RWPE2 (cell line): Measurements from ENCODE around the gene GEN1.

ENCODE experiments used
- ATAC-seq: fragments of 200-7000 bp; cut with Tn5 transposase; 3 replicates; pipeline ENCODE4 v1.9.1; 2021; ENCODE audit warnings: low read depth
- DNase-seq: peaks from one replicate; pipeline ENCODE4 v3.0.0-alpha.2; 2020; ENCODE audit warnings: low spot score
- H3K27ac ChIP-seq: fragments of 450-650 bp; 2 replicates; pipeline ENCODE4 v1.5.1; 2017; ENCODE audit warnings: mild to moderate bottlenecking; ENCODE audit not compliant: poor library complexity, severe bottlenecking
- H3K27me3 ChIP-seq: fragments of 250-450 bp; sonication (Bioruptor Pico); 2 replicates; pipeline ENCODE4 v1.5.1; 2021; ENCODE audit warnings: mild to moderate bottlenecking, moderate library complexity; ENCODE audit not compliant: insufficient read depth, poor library complexity, severe bottlenecking
- H3K36me3 ChIP-seq: fragments of 250-450 bp; sonication (Bioruptor Pico); 2 replicates; pipeline ENCODE4 v1.5.1; 2020; ENCODE audit warnings: low read depth, mild to moderate bottlenecking, moderate library complexity
- H3K4me1 ChIP-seq: fragments of 250-450 bp; sonication (Bioruptor Pico); 2 replicates; pipeline ENCODE4 v1.5.1; 2021; ENCODE audit warnings: mild to moderate bottlenecking, moderate library complexity; ENCODE audit not compliant: insufficient read depth, poor library complexity, severe bottlenecking
- H3K4me3 ChIP-seq: fragments of 250-450 bp; sonication (Bioruptor Pico); 2 replicates; pipeline ENCODE4 v1.5.1; 2021; ENCODE audit warnings: mild to moderate bottlenecking, moderate library complexity; ENCODE audit not compliant: severe bottlenecking
- H3K9me3 ChIP-seq: fragments of 250-450 bp; sonication (Bioruptor Pico); 2 replicates; pipeline ENCODE4 v1.5.1; 2021; ENCODE audit warnings: mild to moderate bottlenecking, moderate library complexity; ENCODE audit not compliant: severe bottlenecking
- CTCF ChIP-seq: fragments of 450-650 bp; IDR thresholded peaks from one replicate; pipeline ENCODE4 v1.5.1; 2017; ENCODE audit warnings: mild to moderate bottlenecking, moderate library complexity; ENCODE audit not compliant: poor library complexity, severe bottlenecking

GEN1 gene

GRCh38 chr2:17728210-17728609 lies 25.7 kb upstream of the GEN1 start:
- Histone ChIP-seq H3K4me1 (no peaks in the 10 kb centered on the region), H3K4me3 (no peak overlapping the region), H3K27ac (no peak overlapping the region), H3K36me3 (peaks cover 94% of the 10 kb centered on the region), H3K27me3 (no peaks in the 10 kb centered on the region), H3K9me3 (no peaks in the 10 kb centered on the region)
- ATAC-seq = no peak
- TF ChIP-seq CTCF = no peak
- no peak for DNase-seq

- H3K27me3 ChIP-seq = no peaks in the 10 kb centered on the region
- ATAC-seq (no peak), DNase-seq (no peak)
- H3K4me1 ChIP-seq = no peaks in the 10 kb centered on the region
- no peak overlapping the region for H3K4me3 ChIP-seq
- peaks cover 92% of the 10 kb centered on the region for H3K36me3 ChIP-seq
- H3K27ac ChIP-seq = no peak overlapping the region
- H3K9me3 ChIP-seq = no peaks in the 10 kb centered on the region
- TF ChIP-seq CTCF = no peak
Measured at GRCh38 chr2:17729880-17730279, 24.1 kb upstream of the GEN1 start.

- ATAC-seq (no peak), DNase-seq (no peak)
- Histone ChIP-seq H3K27me3 (no peaks in the 10 kb centered on the region), H3K9me3 (no peaks in the 10 kb centered on the region), H3K36me3 (peaks cover 96% of the 10 kb centered on the region), H3K4me1 (no peaks in the 10 kb centered on the region), H3K4me3 (no peak overlapping the region), H3K27ac (no peak overlapping the region)
- TF ChIP-seq CTCF = no peak
Measured at GRCh38 chr2:17733599-17733998, 20.3 kb upstream of the GEN1 start.

- Histone ChIP-seq H3K4me1 (no peaks in the 10 kb centered on the region), H3K36me3 (peaks cover 96% of the 10 kb centered on the region), H3K9me3 (no peaks in the 10 kb centered on the region), H3K27ac (no peak overlapping the region), H3K27me3 (no peaks in the 10 kb centered on the region), H3K4me3 (no peak overlapping the region)
- ATAC-seq = no peak
- no peak for DNase-seq
- no peak for TF ChIP-seq CTCF
Measured at GRCh38 chr2:17735864-17736263, 18.1 kb upstream of the GEN1 start.

- no peaks in the 10 kb centered on the region for H3K27me3 ChIP-seq
- peaks cover 93% of the 10 kb centered on the region for H3K36me3 ChIP-seq
- no peak for DNase-seq
- ATAC-seq = no peak
- TF ChIP-seq CTCF = no peak
- no peaks in the 10 kb centered on the region for H3K4me1 ChIP-seq
- no peaks in the 10 kb centered on the region for H3K9me3 ChIP-seq
- H3K4me3 ChIP-seq = no peak overlapping the region
- H3K27ac ChIP-seq = peak overlapping the region; percentile 48
Measured at GRCh38 chr2:17736989-17737388, 16.9 kb upstream of the GEN1 start.
